GM12865 (cell line): ENCODE data around the gene DACT1.

Source experiments
- DNase-seq: peaks from one replicate; pipeline ENCODE4 v3.0.0; 2010; ENCODE audit warnings: low read depth
- H3K4me3 ChIP-seq: 2 replicates; pipeline ENCODE4 v1.5.1; 2011; ENCODE audit warnings: mild to moderate bottlenecking, low read depth, low read length, control low read depth
- TF ChIP-seq, protein P1 (sequence below): IDR thresholded peaks from 2 replicates; pipeline ENCODE4 v1.5.1; 2011; ENCODE audit warnings: low read length, control low read depth, low read depth, inconsistent platforms; ENCODE audit not compliant: insufficient read depth; ENCODE audit errors: missing control alignments

The DACT1 gene

DNA sequence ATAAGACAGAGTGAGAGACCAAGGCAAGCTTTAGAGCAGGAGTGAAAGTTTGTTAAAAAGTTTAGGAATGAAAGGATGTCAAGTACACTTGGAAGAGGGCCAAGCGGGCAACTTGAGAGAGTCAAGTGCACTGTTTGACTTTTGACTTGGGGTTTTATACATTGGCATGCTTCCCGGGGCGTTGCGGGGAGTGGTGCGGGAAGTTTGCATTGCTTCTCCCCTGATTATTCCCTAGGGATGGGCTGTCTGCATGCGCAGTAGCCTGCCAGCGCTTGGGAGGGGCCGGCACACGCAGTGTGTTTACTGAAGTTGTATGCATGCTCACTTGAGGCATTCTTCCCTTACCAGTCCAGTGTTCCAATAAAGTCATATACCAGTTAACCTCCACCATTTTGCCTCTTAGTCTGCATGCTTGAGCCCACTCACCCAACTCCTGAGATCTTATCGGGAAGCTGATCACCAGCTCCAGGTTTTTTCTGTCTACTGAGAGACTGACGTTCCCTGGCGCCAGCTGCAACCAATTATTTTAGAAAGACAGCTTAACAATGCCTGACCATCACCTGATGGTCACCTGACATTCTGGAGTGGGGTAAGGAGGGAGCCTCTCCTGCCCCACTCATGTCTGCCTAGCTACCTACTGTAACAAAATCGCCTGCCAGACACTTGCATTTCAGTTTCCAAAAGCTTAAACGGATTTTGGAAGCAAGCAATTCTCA, 53.2 kb downstream of the DACT1 start:
- DNase-seq = no peak
- TF ChIP-seq, protein P1, sequence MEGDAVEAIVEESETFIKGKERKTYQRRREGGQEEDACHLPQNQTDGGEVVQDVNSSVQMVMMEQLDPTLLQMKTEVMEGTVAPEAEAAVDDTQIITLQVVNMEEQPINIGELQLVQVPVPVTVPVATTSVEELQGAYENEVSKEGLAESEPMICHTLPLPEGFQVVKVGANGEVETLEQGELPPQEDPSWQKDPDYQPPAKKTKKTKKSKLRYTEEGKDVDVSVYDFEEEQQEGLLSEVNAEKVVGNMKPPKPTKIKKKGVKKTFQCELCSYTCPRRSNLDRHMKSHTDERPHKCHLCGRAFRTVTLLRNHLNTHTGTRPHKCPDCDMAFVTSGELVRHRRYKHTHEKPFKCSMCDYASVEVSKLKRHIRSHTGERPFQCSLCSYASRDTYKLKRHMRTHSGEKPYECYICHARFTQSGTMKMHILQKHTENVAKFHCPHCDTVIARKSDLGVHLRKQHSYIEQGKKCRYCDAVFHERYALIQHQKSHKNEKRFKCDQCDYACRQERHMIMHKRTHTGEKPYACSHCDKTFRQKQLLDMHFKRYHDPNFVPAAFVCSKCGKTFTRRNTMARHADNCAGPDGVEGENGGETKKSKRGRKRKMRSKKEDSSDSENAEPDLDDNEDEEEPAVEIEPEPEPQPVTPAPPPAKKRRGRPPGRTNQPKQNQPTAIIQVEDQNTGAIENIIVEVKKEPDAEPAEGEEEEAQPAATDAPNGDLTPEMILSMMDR = no peak
- H3K4me3 ChIP-seq = no peak overlapping the region

DNA sequence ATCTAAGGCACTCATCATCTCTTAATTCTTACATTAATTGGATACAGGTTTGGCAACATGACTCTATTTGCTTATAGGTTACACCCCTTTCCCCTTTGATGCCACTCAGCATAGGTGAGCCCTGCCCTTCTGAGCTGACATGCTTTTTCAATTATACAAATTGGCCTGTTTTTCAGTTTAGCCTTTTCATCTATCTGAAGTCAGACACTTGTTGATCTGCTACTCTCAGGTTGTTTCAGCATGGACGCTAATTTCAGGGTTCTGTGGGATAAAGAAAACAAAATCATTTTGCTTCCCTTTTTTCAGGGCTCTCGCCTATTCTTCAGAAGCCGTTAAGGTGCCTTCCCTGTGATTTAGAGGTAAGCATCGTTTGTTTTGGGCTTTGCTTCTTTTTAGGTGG, 55.3 kb downstream of the DACT1 start:
- TF ChIP-seq, protein P1 = no peak
- DNase-seq = no peak
- H3K4me3 ChIP-seq = no peak overlapping the region

DNA sequence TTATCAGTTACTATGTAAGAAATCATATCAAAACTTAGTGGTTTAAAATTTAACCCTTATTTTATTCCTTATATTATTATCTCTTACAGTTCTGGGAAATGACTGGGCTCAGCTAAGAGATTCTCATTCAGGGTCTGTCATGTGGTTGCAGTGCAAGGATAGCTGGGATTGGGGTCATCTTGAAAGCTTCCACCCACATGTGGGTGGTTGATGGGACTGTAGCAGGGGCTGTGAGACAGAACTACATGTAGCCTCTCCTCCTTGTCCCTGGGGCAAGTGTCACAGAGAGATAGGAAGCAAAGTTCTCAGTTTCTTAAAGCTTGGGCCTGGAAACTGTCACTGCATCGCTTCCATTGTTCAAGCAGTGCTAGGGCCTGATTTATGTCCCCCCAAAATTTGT, 57.8 kb downstream of the DACT1 start:
- H3K4me3 ChIP-seq = no peak overlapping the region
- no peak for DNase-seq
- TF ChIP-seq, protein P1 = no peak

DNA sequence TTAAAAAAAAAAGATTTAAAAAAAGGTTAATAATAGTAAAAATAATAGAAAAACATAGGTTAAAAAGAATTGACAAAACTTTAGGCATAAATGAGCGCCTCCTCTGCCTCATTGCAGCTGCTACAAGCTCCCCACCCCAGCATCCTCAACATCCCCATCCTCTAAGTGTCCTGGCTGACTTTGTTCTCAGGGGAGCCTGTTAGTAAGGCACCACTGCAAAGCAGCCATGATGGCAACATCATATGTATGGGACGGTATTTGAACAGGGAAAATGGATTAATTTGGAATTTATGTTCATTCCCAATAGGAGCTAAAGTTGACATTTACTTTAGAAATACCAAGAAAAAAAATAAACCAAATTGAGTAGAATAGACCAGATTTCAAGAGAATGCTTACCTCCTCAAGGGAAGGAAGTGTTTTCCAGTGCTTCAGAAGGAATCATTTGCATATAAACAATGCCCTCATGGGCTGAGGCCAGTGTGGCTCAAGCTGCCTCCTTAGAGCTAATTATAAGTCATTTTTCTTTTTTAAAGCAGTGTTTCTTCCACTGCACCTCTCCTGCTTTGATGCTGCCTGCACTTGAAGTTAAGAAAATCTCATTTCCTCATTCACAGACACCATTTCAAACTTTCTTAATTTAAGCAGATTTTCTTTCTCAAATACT, 59.6 kb downstream of the DACT1 start:
- no peak overlapping the region for H3K4me3 ChIP-seq
- DNase-seq = no peak
- TF ChIP-seq, protein P1 = no peak
